ENCODE results near the gene NAA15. TPM values are rescaled to one million over a fixed set of nuclear protein-coding genes. Genes with fewer than 3 reads are reported as not detected.
"Not testable (repeated sequence)": the region's sequence is repeated elsewhere in the genome, so short reads cannot be mapped to it uniquely, and the experiment has no call there.

Gene NAA15
- total and polyA plus RNA-seq, 2 donors (not counting 3 experiments of a cell fraction or from before 2014, with no cell fraction given), result 4.5 to 67.9 TPM

- no TSS peak for BruUV-seq (replicated peaks)
- ChIA-PET POLR2A (no interaction called here), CTCF (no interaction called here)
- Histone ChIP-seq H3K27me3 (ENCODE audit: control insufficient read depth in 2 of 2, insufficient read depth in 2 of 2, low read length in 2 of 2) (no peaks in the 10 kb centered on the region), H2AFZ (ENCODE audit: low read depth, low read length) (no peak overlapping the region), H3K27ac (ENCODE audit: insufficient read depth, low read depth, low read length) (no peak overlapping the region), H4K20me1 (replicated peaks; ENCODE audit: control insufficient read depth, extremely low read depth, insufficient read depth, low read length) (peaks cover 15% of the 10 kb centered on the region), H3K9me3 (replicated peaks; ENCODE audit: control insufficient read depth, insufficient read depth, low read length) (no peaks in the 10 kb centered on the region), H3K4me2 (ENCODE audit: insufficient read depth, low read length) (no peak overlapping the region), H3K9me1 (replicated peaks; ENCODE audit: control insufficient read depth, extremely low read depth, insufficient read depth, low read length) (no peaks in the 10 kb centered on the region), H3K79me2 (ENCODE audit: control insufficient read depth, insufficient read depth, low read length) (peaks cover 99% of the 10 kb centered on the region), H3K4me1 (ENCODE audit: control insufficient read depth, extremely low read depth, insufficient read depth, low read length) (no peaks in the 10 kb centered on the region), H3K4me3 (replicated peaks in 1 of 3; ENCODE audit: insufficient read depth in 1 of 3, low read depth in 1 of 3, low read length in 3 of 3) (no peak overlapping the region), H3K9ac (replicated peaks; ENCODE audit: extremely low read depth, insufficient read depth, low read length) (no peak overlapping the region), H3K36me3 (ENCODE audit: control insufficient read depth in 2 of 2, extremely low read depth in 1 of 2, insufficient read depth in 2 of 2, low read length in 2 of 2) (no peaks in the 10 kb centered on the region)
- DNase-seq (ENCODE audit: low read depth, low spot score) (no peak), FAIRE-seq (no peak)
- intact Hi-C loops (cut with micrococcal nuclease), result no loop called here
- no peak for TF ChIP-seq POLR2AphosphoS5 (IDR thresholded peaks at IDR 0.05; ENCODE audit: insufficient read depth, low read depth, low read length)
- dilution Hi-C loops (cut with MboI; ENCODE audit: extremely low pct_ligation_motif_present, low sequenced_read_pairs), result no loop called here
Observed at GRCh38 chr4:139317635-139318034, 16.3 kb downstream of the NAA15 start.

DNA sequence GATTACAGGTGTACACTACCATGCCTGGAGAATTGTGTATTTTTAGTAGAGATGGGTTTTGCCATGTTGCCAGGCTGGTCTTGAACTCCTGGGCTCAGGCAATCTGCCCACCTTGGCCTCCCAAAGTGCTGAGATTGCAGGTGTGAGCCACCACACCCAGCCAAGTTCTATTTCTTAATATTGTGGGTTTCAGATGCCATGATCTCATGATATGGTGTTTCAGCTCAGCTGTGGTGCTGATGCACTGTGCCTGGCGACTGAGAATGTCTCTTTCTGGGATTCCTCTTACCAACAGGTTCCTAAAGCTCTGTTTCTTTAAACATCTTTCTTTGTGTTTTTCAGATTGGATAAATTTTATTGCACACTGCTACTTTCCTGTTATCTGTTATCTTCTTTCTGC is 18.3 kb downstream of the NAA15 start:
- Histone ChIP-seq H3K4me1 (ENCODE audit: control insufficient read depth, extremely low read depth, insufficient read depth, low read length) (peaks cover 3% of the 10 kb centered on the region), H3K9me1 (replicated peaks; ENCODE audit: control insufficient read depth, extremely low read depth, insufficient read depth, low read length) (no peaks in the 10 kb centered on the region), H3K27me3 (ENCODE audit: control insufficient read depth in 2 of 2, insufficient read depth in 2 of 2, low read length in 2 of 2) (no peaks in the 10 kb centered on the region), H3K79me2 (ENCODE audit: control insufficient read depth, insufficient read depth, low read length) (peaks cover 99% of the 10 kb centered on the region), H3K9ac (replicated peaks; ENCODE audit: extremely low read depth, insufficient read depth, low read length) (no peak overlapping the region), H3K36me3 (ENCODE audit: control insufficient read depth in 2 of 2, extremely low read depth in 1 of 2, insufficient read depth in 2 of 2, low read length in 2 of 2) (no peaks in the 10 kb centered on the region), H3K4me2 (ENCODE audit: insufficient read depth, low read length) (no peak overlapping the region), H3K9me3 (replicated peaks; ENCODE audit: control insufficient read depth, insufficient read depth, low read length) (no peaks in the 10 kb centered on the region), H4K20me1 (replicated peaks; ENCODE audit: control insufficient read depth, extremely low read depth, insufficient read depth, low read length) (peaks cover 19% of the 10 kb centered on the region), H2AFZ (ENCODE audit: low read depth, low read length) (no peak overlapping the region), H3K27ac (ENCODE audit: insufficient read depth, low read depth, low read length) (no peak overlapping the region), H3K4me3 (replicated peaks in 1 of 3; ENCODE audit: insufficient read depth in 1 of 3, low read depth in 1 of 3, low read length in 3 of 3) (no peak overlapping the region)
- POLR2A ChIA-PET, result no interaction called here
- dilution Hi-C loops (cut with MboI; ENCODE audit: extremely low pct_ligation_motif_present, low sequenced_read_pairs) (no loop called here), intact Hi-C loops (cut with micrococcal nuclease) (no loop called here)
- FAIRE-seq, result no peak
- BruUV-seq (replicated peaks), result no TSS peak
- no peak for DNase-seq (ENCODE audit: low read depth, low spot score)
- TF ChIP-seq JUN (IDR thresholded peaks at IDR 0.05; ENCODE audit: borderline replicate concordance, insufficient read depth, insufficient read length, low read depth), result no peak
- TF ChIP-seq, protein P1, sequence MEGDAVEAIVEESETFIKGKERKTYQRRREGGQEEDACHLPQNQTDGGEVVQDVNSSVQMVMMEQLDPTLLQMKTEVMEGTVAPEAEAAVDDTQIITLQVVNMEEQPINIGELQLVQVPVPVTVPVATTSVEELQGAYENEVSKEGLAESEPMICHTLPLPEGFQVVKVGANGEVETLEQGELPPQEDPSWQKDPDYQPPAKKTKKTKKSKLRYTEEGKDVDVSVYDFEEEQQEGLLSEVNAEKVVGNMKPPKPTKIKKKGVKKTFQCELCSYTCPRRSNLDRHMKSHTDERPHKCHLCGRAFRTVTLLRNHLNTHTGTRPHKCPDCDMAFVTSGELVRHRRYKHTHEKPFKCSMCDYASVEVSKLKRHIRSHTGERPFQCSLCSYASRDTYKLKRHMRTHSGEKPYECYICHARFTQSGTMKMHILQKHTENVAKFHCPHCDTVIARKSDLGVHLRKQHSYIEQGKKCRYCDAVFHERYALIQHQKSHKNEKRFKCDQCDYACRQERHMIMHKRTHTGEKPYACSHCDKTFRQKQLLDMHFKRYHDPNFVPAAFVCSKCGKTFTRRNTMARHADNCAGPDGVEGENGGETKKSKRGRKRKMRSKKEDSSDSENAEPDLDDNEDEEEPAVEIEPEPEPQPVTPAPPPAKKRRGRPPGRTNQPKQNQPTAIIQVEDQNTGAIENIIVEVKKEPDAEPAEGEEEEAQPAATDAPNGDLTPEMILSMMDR (IDR thresholded peaks at IDR 0.05; ENCODE audit: extremely low read depth in 1 of 2, insufficient read depth in 1 of 2, low read depth in 1 of 2, low read length in 2 of 2), result no peak
- TF ChIP-seq MYC (IDR thresholded peaks at IDR 0.05; ENCODE audit: low read depth, low read length), result no peak
- no peak for TF ChIP-seq GATA2 (IDR thresholded peaks at IDR 0.05; ENCODE audit: insufficient read depth, insufficient read length, low read depth, low read length)
- no peak for TF ChIP-seq POLR2AphosphoS5 (IDR thresholded peaks at IDR 0.05; ENCODE audit: insufficient read depth, low read depth, low read length)
- TF ChIP-seq FOS (IDR thresholded peaks at IDR 0.05; ENCODE audit: borderline replicate concordance, insufficient read depth, low read length), result no peak
- TF ChIP-seq POLR2A (IDR thresholded peaks at IDR 0.05; ENCODE audit: low read depth, low read length), result no peak
- no peak for TF ChIP-seq EZH2 (IDR thresholded peaks at IDR 0.05; ENCODE audit: borderline replicate concordance, low read depth, low read length, severe bottlenecking)
- TF ChIP-seq, protein P2, sequence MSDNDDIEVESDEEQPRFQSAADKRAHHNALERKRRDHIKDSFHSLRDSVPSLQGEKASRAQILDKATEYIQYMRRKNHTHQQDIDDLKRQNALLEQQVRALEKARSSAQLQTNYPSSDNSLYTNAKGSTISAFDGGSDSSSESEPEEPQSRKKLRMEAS (IDR thresholded peaks at IDR 0.05; ENCODE audit: insufficient read depth, insufficient read length), result no peak
- CTCF ChIA-PET, result interaction anchor here (1.8 kb wide), 1 partner anchor 12 kb away, joined by 4 read pairs; no protein-coding TSS in a partner anchor

DNA sequence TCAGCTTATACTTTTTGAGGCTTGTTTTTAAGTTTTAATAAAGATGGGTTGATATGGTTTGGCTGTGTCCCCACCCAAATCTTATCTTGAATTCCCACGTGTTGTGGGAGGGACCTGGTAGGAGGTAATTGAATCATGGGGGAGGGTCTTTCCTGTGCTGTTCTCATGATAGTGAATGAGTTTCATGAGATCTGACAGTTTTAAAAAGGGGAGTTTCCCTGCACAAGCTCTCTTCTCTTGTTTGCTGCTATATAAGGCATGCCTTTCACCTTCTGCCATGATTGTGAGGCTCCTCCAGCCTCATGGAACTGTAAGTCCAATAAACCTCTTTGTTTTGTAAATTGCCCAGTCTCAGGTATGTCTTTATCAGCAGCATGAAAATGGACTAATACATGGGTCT is 20.8 kb downstream of the NAA15 start:
- peaks cover 15% of the 10 kb centered on the region for H4K20me1 ChIP-seq (replicated peaks; ENCODE audit: control insufficient read depth, extremely low read depth, insufficient read depth, low read length)
- DNase-seq (ENCODE audit: low read depth, low spot score); H3K9ac ChIP-seq (replicated peaks; ENCODE audit: extremely low read depth, insufficient read depth, low read length); H3K36me3 ChIP-seq (ENCODE audit: control insufficient read depth in 2 of 2, extremely low read depth in 1 of 2, insufficient read depth in 2 of 2, low read length in 2 of 2); H3K27ac ChIP-seq (ENCODE audit: insufficient read depth, low read depth, low read length); POLR2A ChIA-PET; H2AFZ ChIP-seq (ENCODE audit: low read depth, low read length); dilution Hi-C loops (cut with MboI; ENCODE audit: extremely low pct_ligation_motif_present, low sequenced_read_pairs); BruUV-seq (replicated peaks); H3K4me1 ChIP-seq (ENCODE audit: control insufficient read depth, extremely low read depth, insufficient read depth, low read length); H3K4me2 ChIP-seq (ENCODE audit: insufficient read depth, low read length); H3K27me3 ChIP-seq (ENCODE audit: control insufficient read depth in 2 of 2, insufficient read depth in 2 of 2, low read length in 2 of 2); FAIRE-seq; H3K9me1 ChIP-seq (replicated peaks; ENCODE audit: control insufficient read depth, extremely low read depth, insufficient read depth, low read length); H3K4me3 ChIP-seq (replicated peaks in 1 of 3; ENCODE audit: insufficient read depth in 1 of 3, low read depth in 1 of 3, low read length in 3 of 3); H3K9me3 ChIP-seq (replicated peaks; ENCODE audit: control insufficient read depth, insufficient read depth, low read length): not testable (repeated sequence)
- peaks cover 99% of the 10 kb centered on the region for H3K79me2 ChIP-seq (ENCODE audit: control insufficient read depth, insufficient read depth, low read length)
- intact Hi-C loops (cut with micrococcal nuclease), result loop anchor here (2.0 kb wide), 1 partner anchor 19 kb away; the partner anchor contains the start of gene NDUFC1
- CTCF ChIA-PET, result interaction anchor here (0.7 to 3.5 kb wide), 6 partner anchors 8 to 91 kb away, joined by 3 to 10 read pairs (median 4); no protein-coding TSS in a partner anchor

Measured in endothelial cell of umbilical vein (primary cell).